Activated CD8-positive, alpha-beta T cell treated with anti-CD3 and anti-CD28 coated beads for 36 hours (primary cell): ENCODE measurements around the gene SLC30A7. TPM values are rescaled to one million over a fixed set of nuclear protein-coding genes. Genes with fewer than 3 reads are reported as not detected.

ENCODE experiments used
- ATAC-seq: fragments of 200-7000 bp; cut with Tn5 transposase; one replicate; pipeline ENCODE4 v1.10.0; 2021; ENCODE audit warnings: mild to moderate bottlenecking, moderate library complexity
- CTCF ChIA-PET: fragments of 350-600 bp; sonication (Branson Sonifier 250); formaldehyde crosslinking; loops from one replicate; lab custom pipeline; 2021; ENCODE audit warnings: antibody characterized with exemption; lab: Charles Lee
- POLR2A ChIA-PET: fragments of 350-600 bp; sonication (Branson Sonifier 250); formaldehyde crosslinking; loops from one replicate; lab custom pipeline; 2021; ENCODE audit warnings: antibody characterized with exemption; lab: Charles Lee
- DNase-seq: peaks from one replicate; pipeline ENCODE4 v3.0.0-alpha.2; 2020
- H3K27ac Mint-ChIP-seq: one replicate; pipeline ENCODE4 v1.8.0; 2021; ENCODE audit warnings: mild to moderate bottlenecking, mixed read lengths
- H3K27me3 Mint-ChIP-seq: one replicate; pipeline ENCODE4 v1.8.0; 2021; ENCODE audit warnings: mixed read lengths
- H3K36me3 Mint-ChIP-seq: one replicate; pipeline ENCODE4 v1.8.0; 2021; ENCODE audit warnings: low read depth, mixed read lengths
- H3K4me1 Mint-ChIP-seq: one replicate; pipeline ENCODE4 v1.8.0; 2021; ENCODE audit warnings: low read depth, mixed read lengths
- H3K4me3 Mint-ChIP-seq: one replicate; pipeline ENCODE4 v1.8.0; 2021; ENCODE audit warnings: mild to moderate bottlenecking, moderate library complexity, mixed read lengths
- H3K9me3 Mint-ChIP-seq: one replicate; pipeline ENCODE4 v1.8.0; 2021; ENCODE audit warnings: mixed read lengths
- intact Hi-C: fragments of 100-400 bp; cut with micrococcal nuclease; formaldehyde crosslinking; loops from one replicate; pipeline ENCODE4 v1.10.0; 2022
- total RNA-seq, 2 experiments: library from RNA; stranded (reverse); gene quantifications; one replicate each; pipeline ENCODE4 v1.2.3, GENCODE V29; 2021
- TF ChIP-seq, protein P1 (sequence below): fragments of 200-600 bp; IDR thresholded peaks from one replicate; pipeline ENCODE4 v1.8.0; 2022; ENCODE audit warnings: antibody characterized with exemption, mild to moderate bottlenecking

Gene SLC30A7
- total RNA-seq, 2 experiments from 2014 or later, result 32.0 to 36.1 TPM

DNA sequence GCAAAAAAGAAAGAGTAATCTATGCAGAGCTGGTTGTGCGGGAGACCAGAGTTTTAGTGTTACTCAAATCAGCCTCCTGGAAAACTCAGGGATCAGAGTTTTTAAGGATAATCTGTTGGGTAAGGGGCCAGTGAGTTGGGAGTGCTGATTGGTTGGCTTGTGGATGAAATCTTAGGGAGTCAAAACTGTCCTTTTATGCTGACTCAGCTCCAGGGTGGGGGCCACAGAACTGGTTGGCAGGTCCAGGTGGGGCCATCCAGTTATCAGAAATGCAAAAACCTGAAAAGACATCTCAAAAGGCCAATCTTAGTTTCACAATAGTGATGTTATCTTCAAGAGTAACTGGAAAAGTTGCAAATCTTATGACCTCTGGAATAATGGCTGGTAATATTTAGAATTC, 4.5 kb upstream of the SLC30A7 start:
- POLR2A ChIA-PET, result interaction anchor here (0.7 kb wide), 1 partner anchor 853 kb away, joined by 4 read pairs; no protein-coding TSS in a partner anchor
- Mint-ChIP-seq H3K36me3 (peaks cover 37% of the 10 kb centered on the region), H3K4me3 (no peak overlapping the region), H3K4me1 (peaks cover 31% of the 10 kb centered on the region), H3K27ac (no peak overlapping the region), H3K9me3 (peaks cover 20% of the 10 kb centered on the region), H3K27me3 (no peaks in the 10 kb centered on the region)
- TF ChIP-seq, protein P1, sequence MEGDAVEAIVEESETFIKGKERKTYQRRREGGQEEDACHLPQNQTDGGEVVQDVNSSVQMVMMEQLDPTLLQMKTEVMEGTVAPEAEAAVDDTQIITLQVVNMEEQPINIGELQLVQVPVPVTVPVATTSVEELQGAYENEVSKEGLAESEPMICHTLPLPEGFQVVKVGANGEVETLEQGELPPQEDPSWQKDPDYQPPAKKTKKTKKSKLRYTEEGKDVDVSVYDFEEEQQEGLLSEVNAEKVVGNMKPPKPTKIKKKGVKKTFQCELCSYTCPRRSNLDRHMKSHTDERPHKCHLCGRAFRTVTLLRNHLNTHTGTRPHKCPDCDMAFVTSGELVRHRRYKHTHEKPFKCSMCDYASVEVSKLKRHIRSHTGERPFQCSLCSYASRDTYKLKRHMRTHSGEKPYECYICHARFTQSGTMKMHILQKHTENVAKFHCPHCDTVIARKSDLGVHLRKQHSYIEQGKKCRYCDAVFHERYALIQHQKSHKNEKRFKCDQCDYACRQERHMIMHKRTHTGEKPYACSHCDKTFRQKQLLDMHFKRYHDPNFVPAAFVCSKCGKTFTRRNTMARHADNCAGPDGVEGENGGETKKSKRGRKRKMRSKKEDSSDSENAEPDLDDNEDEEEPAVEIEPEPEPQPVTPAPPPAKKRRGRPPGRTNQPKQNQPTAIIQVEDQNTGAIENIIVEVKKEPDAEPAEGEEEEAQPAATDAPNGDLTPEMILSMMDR, result no peak
- CTCF ChIA-PET, result no interaction called here
- DNase-seq, result no peak
- intact Hi-C loops, result no loop called here
- no peak for ATAC-seq

DNA sequence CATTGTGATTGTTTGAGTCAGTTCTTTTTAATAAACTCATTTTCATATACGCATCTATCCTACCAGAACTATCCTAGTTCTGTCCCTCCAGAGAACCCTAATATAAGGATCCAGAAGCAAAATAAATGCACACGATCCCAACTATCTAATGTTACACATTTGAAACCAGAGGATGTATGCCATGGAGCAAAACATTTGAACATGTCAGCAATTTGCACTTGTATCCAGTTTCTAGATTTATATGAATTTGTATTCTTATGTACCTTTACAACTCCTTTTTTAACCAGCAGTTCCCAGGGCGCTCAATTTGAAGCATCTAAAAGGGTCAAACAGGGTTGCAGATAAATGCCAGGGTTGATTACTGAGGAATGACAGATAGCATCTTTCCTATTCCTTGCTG, 3.3 kb upstream of the SLC30A7 start:
- Mint-ChIP-seq H3K9me3 (peaks cover 20% of the 10 kb centered on the region), H3K27ac (no peak overlapping the region), H3K4me3 (peak overlapping the region; percentile 98), H3K36me3 (peaks cover 47% of the 10 kb centered on the region), H3K27me3 (no peaks in the 10 kb centered on the region), H3K4me1 (peaks cover 35% of the 10 kb centered on the region)
- CTCF ChIA-PET, result interaction anchor here (0.6 kb wide), 1 partner anchor 24 kb away, joined by 3 read pairs; no protein-coding TSS in a partner anchor
- DNase-seq, result no peak
- ATAC-seq, result no peak
- intact Hi-C loops, result no loop called here
- TF ChIP-seq, protein P1, result no peak
- POLR2A ChIA-PET, result no interaction called here

DNA sequence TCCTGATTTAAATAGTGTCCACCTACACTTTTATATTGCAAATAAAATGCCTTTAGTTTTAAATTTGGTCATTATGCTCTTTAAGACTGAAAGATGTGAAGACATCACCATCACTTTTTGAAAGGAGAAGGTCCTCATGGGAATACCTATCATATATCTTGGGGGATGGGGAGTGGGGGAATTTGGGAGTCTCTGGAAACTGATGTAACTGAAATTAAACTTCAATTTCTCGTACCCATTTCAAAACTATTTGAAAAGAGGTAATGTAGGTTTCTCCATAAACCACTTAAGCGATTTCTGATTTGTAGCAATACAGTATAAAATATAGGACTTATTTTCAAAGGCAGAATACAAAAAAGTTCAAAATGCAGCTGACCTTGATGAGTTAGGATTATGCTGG, 2.2 kb upstream of the SLC30A7 start:
- CTCF ChIA-PET, result interaction anchor here (1.1 to 2.1 kb wide), 2 partner anchors 25 to 464 kb away, joined by 3 to 7 read pairs; no protein-coding TSS in a partner anchor
- Mint-ChIP-seq H3K9me3 (peaks cover 18% of the 10 kb centered on the region), H3K4me3 (peak overlapping the region; percentile 98), H3K27me3 (no peaks in the 10 kb centered on the region), H3K4me1 (peaks cover 40% of the 10 kb centered on the region), H3K36me3 (peaks cover 51% of the 10 kb centered on the region), H3K27ac (peak overlapping the region; percentile 28)
- DNase-seq (no peak), ATAC-seq (no peak)
- TF ChIP-seq, protein P1, result no peak
- POLR2A ChIA-PET, result no interaction called here
- intact Hi-C loops, result no loop called here

DNA sequence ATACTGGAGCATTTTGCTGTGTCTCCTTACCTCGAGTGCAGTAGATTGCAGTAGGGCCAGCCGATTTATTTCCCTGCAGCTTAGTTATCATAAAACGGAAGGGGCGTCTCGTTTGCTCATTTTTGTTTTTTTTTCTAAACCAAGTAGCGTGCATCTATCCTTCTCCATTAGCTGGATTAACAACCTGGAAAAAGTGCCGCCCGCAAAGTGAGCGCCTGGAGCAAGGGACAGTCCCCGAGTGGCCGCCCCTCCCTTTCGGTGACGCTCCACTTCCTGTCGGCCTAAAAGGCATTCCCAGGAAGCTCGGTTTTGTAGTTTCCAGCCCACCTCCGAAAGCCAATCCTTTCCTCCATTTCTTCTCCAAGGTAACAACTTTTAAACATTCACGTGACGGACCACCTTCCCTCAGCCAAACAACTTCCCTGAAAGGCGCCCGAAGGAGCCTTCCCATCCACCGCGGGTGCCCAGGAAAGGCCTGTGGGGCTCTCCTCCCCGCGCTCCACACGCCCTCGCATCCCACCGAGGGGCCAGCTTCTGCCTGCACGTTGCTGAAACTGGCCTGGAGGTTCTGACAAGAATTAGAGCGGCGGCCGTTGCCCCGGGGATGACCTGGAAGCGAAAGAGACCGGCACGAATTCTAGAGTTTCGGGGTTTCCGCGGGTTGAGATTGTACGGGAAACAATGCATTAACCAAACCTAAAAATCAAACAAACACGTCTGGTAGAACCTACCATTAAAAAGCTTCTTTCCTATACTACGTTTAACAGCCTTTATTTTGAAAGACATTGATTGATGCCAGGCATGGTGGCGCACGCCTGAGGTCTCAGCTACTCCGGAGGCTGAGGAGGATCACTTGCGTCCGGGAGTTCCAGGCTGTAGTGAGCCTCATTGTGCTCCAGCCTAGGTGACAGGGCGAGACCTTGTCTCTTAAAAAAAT, 1.0 kb upstream of the SLC30A7 start, which contains the start of gene EXTL2:
TSS of gene EXTL2 (minus strand) at position 240 of the 937 bp plus-strand sequence. CDS start 6,085 bp downstream, outside the sequence.
- peak; percentile 26 for ATAC-seq
- Mint-ChIP-seq H3K27me3 (no peaks in the 10 kb centered on the region), H3K9me3 (peaks cover 9% of the 10 kb centered on the region), H3K27ac (peak within 1 kb of the TSS; percentile 99), H3K4me1 (peaks cover 43% of the 10 kb centered on the region), H3K4me3 (peak within 1 kb of the TSS; percentile 98), H3K36me3 (peaks cover 54% of the 10 kb centered on the region)
- ChIA-PET POLR2A (interaction anchor here (0.5 to 2.1 kb wide), 14 partner anchors 8 to 1063 kb away, joined by 3 to 9 read pairs (median 4); a partner anchor contains a TSS), CTCF (interaction anchor here (1.1 to 2.1 kb wide), 5 partner anchors 10 to 463 kb away, joined by 3 to 12 read pairs (median 7); no protein-coding TSS in a partner anchor)
- TF ChIP-seq, protein P1, result no peak
- intact Hi-C loops, result no loop called here
- DNase-seq, result peak; percentile 86
